ENCODE results near the gene SENP3.
A peak's percentile ranks its signal among the peaks of the same experiment; 100 is the strongest.
"Not testable (repeated sequence)": the region's sequence is repeated elsewhere in the genome, so short reads cannot be mapped to it uniquely, and the experiment has no call there.

The SENP3 gene

DNA sequence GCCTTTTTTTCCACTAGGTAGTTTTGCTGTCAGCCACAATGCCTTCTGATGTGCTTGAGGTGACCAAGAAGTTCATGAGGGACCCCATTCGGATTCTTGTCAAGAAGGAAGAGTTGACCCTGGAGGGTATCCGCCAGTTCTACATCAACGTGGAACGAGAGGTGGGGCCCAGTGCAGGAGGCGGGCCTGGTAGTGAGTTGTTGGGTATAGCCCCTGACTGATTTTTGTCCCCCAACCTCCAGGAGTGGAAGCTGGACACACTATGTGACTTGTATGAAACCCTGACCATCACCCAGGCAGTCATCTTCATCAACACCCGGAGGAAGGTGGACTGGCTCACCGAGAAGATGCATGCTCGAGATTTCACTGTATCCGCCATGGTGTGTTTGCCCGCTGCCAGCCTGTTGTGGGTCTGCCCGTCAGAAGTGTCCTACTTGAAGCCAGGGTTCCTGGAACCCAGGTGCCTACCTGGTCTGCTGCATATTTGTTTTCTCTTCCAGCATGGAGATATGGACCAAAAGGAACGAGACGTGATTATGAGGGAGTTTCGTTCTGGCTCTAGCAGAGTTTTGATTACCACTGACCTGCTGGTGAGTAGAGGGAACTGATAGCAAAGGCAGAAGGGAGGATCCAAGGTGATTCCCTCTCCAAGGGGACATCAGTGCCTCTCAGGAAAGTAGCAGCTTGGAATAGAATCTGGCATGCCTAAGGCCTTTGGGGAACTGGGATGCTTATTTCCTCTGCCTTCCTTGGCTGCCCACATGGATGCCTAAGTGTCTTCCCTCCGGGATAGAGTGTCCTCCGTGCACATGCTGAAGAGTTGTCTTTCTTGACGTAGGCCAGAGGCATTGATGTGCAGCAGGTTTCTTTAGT, 15.8 kb downstream of the SENP3 start:
- no peak for DNase-seq

DNA sequence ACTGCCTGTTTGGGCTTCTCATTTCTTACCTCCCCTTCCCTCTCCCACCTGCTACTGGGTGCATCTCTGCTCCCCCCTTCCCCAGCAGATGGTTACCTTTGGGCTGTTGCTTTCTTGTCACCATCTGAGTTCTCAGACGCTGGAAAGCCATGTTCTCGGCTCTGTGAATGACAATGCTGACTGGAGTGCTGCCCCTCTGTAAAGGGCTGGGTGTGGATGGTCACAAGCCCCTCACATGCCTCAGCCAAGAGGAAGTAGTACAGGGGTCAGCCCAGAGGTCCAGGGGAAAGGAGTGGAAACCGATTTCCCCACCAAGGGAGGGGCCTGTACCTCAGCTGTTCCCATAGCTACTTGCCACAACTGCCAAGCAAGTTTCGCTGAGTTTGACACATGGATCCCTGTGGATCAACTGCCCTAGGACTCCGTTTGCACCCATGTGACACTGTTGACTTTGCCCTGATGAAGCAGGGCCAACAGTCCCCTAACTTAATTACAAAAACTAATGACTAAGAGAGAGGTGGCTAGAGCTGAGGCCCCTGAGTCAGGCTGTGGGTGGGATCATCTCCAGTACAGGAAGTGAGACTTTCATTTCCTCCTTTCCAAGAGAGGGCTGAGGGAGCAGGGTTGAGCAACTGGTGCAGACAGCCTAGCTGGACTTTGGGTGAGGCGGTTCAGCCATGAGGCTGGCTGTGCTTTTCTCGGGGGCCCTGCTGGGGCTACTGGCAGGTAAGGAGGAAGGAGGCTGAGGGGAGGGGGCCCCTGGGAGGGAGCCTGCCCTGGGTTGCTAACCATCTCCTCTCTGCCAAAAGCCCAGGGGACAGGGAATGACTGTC, 17.5 kb downstream of the SENP3 start, which contains the start of gene CD68:
CD68 (plus strand) TSS at position 638 of the 833 bp plus-strand sequence; CDS start at position 678, 40 bp downstream.
- no peak for DNase-seq

DNA sequence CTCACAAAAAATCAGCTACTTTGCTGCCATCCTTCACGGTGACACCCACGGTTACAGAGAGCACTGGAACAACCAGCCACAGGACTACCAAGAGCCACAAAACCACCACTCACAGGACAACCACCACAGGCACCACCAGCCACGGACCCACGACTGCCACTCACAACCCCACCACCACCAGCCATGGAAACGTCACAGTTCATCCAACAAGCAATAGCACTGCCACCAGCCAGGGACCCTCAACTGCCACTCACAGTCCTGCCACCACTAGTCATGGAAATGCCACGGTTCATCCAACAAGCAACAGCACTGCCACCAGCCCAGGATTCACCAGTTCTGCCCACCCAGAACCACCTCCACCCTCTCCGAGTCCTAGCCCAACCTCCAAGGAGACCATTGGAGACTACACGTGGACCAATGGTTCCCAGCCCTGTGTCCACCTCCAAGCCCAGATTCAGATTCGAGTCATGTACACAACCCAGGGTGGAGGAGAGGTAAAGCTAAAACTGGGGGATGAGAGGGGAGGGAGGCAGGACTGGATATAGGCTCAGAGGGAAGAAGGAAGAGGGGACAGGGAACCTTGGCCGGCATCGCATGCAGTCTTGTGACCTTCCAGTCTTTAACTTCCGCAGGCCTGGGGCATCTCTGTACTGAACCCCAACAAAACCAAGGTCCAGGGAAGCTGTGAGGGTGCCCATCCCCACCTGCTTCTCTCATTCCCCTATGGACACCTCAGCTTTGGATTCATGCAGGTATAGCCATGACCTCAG, 18.3 kb downstream of the SENP3 start:
- DNase-seq, result no peak

DNA sequence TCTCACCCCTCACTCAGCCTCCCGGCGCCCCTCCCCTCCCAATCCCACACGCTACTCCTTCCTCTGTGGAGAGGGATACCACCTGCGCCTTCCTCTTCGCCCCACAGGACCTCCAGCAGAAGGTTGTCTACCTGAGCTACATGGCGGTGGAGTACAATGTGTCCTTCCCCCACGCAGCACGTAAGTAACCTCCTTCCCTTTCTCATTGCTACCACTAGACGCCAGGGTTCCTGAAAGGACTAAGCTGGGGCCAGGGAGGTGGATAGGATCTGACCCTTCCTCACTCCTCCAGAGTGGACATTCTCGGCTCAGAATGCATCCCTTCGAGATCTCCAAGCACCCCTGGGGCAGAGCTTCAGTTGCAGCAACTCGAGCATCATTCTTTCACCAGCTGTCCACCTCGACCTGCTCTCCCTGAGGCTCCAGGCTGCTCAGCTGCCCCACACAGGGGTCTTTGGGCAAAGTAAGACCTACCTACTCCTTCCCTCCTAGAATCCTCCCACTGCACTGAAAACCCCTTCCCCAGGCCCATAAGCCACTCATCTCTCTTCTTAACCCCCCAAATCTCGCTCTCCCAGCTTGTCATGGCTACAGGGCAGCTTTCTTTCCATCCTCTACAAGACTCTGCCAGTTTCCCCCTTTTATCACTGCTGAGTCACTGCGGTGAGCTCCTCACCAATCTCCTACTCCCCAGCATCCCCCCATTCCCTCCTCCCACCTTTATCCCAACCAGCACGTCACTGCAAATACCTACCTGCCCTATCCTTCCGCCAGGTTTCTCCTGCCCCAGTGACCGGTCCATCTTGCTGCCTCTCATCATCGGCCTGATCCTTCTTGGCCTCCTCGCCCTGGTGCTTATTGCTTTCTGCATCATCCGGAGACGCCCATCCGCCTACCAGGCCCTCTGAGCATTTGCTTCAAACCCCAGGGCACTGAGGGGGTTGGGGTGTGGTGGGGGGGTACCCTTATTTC, 19.2 kb downstream of the SENP3 start:
- DNase-seq, result no peak

DNA sequence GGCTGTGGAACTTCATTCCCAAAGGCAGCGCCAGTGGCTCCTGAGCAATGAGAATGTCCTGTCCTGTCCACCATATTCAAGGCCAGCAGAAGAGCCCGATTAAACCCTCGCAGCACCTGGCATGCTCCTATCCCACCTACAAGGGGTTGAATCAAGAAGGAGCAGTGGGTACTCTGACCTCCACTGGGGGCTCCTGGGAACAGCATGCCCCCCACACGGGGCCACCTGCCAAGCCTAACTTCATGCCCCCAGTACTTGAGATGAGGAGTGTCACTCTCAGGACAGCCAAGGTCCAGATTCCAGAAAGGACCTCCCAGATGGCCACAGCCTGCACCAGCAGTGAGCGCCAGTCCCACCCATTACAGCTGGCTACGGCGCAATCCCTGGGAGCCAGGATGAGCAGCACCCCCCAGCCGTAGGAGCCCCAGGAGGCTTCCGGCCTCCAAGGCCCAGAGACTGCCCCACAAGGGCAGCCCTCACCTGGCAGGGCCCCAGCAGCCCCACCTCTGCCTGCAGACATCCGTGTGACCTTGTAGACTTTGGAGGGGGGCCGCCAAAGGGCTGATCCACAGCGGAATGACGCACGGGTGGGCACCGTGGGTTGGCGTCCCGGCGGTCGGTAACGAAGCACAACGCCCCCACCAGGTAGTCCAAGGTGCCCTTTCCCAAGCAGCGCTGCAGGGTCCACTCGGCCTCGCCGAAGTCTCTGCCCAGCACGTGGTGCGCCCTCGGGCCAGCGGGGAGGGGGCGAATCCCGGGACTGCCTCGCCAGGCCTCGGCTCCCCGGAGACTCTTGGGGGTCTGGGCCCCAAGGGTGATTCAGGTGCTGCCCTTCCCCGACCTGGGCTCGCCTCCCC, 20.9 kb downstream of the SENP3 start:
- no peak for DNase-seq

DNA sequence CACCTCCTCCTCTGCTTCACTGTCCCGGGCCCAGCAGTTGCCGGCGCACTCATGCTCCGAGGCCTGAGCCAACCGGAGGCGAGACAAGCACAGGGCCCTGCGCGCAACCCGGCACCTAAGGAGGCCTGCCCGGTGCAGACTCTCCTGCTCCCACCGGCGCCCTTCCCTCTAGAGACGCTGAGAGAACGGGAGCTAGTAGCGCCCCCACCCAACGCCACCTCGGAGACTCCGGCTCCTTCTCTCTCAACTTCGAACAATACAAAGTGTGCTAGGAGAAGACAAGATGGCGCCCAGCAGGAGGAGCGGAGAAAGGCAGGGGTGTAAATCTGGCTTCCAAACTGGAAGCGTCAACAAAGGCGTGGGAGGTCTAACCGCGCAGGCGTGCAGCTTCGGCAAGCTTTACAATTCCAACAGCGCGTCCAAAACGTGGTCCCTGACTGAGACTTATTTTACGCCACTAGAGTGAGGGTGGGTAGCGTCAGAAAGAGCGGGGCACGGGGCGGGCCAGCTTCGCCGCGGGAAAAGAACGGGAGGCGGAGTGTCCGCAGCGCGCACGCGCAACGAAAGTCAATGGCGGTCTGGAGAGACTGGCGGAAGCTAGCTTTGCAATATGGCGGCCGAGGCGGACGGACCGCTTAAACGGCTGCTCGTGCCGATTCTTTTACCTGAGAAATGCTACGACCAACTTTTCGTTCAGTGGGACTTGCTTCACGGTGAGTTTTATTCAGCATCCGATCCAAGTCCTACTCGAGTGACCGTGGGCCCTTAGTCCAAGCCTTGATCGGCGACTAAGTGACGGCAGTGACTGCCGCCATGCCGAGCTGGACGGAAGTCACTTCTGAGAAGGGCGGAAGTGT, 21.8 kb downstream of the SENP3 start, which contains the start of gene MPDU1:
MPDU1 (plus strand) TSS at position 600 of the 857 bp plus-strand sequence; CDS start at position 611, 11 bp downstream.
- peak; percentile 85 to 93 (median 86) for DNase-seq

DNA sequence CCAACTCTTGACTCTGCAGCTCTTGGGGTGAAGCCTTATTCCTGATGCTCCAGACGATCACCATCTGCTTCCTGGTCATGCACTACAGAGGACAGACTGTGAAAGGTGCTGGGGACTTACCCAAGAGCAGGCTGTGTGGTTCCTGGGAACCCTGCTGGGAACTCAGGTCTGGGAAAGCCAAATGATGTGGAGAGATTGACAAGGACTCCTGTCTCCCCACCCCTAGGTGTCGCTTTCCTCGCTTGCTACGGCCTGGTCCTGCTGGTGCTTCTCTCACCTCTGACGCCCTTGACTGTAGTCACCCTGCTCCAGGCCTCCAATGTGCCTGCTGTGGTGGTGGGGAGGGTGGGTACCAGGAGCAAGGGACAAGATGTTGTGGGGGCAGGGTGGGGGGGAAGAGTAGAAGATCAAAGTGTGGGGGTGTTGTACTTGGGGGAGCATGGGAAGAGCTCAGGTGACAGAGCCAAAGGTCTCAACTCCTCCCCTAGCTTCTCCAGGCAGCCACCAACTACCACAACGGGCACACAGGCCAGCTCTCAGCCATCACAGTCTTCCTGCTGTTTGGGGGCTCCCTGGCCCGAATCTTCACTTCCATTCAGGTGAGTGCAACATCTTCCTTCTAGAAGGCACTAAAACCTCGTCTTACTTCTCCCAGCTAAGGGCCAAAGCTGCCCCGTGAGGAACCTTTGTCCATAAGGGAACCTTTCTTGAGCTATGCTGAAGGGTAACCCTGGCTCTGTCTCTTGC, 25.1 kb downstream of the SENP3 start:
- no peak for DNase-seq

DNA sequence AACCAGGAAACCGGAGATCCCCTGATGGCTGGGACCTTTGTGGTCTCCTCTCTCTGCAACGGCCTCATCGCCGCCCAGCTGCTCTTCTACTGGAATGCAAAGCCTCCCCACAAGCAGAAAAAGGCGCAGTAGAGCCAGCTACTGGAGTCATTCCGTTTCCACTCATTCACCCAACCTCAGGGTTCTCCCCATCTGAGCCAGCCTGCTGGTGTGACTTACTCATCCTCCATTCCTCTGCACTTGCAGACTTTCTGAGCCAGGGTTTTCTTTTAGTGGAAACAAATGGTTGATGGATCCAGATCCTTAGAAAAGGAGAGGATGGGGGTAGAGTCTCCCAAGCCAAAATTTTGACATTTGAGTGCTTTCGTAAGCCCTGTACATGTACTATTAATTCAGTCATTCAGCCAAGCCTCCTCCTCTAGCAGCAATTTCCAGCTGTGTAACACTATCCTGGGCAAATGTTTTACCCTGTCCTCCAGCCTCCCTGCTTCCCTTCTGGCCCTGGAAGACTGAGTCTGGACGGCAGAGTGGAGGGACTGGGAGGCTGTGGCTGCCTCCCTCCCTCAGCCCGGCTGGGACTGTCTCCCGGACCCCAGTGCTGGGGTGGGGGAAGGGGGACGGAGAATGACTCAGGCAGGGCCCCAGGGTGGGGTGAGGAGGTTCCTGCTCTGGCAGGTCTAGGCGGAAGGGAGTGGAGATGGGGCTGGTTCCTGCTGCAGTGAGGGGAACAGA, 25.9 kb downstream of the SENP3 start:
- no peak for DNase-seq

DNA sequence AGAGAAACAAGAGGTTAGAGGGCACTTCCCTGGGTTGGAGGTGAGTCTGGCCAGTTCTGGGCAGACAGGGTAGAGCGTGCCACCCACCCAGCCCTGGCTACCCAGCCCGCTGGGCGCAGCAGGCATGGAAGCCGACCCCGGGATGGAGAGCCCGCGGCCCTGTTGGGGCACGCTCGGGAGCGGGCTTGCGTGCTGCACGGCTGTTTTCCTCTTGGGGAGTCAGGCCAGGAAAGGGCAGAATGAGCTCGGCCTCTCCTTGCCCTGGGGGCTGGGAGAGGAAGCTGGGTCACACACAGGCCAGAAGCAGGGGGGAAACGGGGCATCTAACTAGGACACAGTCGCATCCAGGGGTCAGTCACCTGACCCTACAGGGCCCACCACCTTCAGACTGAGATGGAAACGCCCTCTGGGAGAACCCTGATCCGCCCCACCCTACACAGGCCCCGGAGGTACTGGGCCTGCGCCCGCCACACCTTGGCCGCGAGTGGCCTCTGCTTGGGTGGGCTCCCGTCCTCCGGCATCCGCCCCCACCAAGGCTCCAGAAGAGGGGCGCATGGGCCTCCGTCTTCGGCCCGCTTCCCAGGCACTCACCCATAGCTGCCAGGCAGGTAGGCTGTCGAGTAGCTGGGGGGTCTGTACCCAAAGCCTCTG, 27.0 kb downstream of the SENP3 start:
- DNase-seq, result no peak

DNA sequence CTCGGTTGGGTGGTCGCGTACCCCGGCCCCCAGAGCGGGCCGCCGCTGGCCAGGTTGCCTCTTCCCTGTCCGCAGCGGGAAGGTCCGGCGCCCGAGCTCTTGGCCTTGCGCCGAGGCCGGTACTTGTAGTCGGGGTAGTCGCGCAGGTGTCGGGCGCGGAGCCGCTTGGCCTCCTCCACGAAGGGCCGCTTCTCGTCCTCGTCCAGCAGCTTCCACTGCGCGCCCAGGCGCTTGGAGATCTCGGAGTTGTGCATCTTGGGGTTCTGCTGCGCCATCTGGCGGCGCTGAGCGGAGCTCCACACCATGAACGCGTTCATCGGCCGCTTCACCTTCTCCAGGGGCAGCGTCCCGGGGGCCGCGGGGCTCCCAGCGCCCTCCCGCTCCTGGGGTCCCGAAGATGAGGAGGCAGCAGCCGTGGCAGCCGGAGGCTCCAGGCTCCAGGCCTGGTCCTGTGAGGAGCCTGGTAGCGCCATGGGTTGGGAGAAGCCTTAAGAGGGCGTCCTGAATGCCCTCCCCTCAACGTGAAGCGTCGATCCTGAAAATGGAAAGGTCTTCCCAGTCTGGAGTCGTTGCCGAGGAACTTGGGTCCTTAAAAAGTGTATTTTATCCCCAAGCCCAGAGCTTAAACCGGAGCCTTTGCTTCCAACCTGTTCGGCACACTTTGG, 27.6 kb downstream of the SENP3 start:
- DNase-seq, result peak; percentile 25 to 62 (median 44)

DNA sequence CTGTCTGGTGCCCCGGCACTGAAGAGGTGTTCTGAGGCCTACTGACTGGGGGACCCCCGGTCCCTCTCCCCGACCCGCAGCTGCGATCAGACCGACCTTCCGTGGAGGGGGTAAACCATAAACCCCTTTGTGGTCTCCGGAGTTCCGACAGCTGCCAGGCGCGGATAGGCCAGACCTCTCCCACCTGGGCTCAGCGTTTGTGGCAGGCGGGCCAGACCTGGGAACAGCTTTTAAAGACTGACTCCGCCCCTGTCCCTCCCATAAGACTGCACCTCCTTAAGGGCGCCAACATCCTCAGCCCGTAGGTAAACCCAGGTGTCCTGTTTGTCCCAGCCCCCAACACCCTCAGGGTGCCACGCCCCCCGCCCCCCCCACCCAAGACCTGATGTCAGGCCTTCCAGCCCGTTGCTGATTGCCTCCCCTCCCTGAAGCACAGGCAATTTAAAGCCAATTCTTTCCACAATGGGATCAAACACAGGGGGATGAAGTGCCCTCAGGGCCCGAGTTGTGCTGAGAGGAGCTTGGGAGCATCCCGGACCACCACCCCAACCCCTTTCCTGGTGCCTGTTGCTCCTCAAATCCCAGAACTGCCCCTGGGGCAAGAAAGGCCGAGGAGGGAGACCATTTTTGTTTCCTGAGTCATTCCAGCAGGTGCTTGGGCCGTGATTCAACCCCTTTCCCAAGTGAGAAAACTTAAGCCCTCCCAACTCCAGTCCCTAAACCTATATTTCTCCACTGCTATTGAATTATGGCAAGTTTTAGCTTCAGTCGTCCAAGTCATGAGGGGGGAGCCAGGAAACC, 28.4 kb downstream of the SENP3 start, which contains the start of gene SOX15:
SOX15 (minus strand) TSS at position 204 of the 801 bp plus-strand sequence. CDS start 418 bp downstream, outside the sequence.
- DNase-seq, result no peak

DNA sequence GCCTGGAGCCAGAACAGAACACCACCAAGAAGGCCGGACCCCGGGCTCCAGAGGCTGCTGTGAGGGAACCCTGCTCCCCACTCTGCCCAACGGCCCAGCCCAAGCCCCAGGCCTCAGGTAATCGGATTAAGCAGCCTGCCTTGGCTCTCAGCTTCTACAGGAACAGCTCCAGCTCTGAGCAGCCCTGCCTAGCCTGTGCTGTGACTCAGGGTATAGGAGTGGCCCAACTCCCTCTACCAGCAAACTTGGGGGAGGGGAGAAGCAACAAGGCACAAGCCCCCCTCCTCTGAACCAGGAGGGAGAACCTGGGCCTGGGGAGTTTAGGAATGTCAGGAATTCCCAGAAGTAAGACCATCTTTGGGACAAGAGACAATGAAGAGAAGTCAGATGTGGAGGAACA, 29.0 kb downstream of the SENP3 start:
- DNase-seq, result no peak

DNA sequence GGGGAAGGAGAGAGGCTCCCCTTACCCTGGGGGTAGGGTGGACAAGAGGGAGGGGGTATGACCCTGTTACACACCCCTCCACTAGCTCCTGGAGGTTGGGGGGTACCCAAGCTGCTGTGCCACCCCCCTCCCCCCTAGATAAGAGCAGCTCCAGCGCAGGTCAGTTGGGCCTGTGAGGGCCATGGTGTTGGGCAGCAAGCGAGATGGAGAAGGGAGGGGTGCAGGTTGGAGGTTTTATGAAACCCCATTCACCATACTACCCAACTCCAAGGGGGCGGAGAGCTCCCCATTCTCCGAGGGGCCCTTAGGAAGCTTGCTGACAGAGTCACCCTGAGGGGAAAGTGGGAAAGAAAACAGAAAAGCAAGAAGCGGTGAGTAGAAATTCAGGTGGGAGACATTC, 29.9 kb downstream of the SENP3 start:
- no peak for DNase-seq

DNA sequence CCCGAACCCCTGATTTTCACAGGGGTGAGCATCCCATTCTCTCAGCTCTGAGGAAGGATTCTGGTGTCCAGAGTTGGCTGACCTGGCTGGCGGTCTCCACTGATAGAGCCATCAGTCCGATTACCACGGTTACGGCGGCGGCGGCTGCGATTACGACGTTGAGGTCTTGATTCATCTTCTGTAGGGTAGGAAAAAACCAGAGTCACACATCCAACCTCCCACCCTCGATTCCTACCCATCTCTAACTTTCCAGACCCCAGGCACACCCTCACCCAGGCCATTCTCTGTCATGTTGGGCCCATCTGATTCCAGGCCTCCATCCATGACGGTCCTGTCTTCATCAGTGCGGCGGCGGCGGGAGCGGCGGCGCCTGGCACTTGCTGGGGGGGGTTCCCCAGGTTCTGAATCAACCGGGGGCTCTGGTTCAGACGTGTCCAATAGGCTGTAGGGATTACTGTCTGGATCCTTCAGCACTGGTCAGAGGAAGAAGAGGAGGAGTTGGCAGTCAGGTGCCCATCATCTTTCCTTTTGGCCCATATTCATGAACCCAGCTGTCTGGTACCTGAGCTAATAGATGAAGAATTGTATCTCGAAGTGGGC, 30.8 kb downstream of the SENP3 start:
- no peak for DNase-seq

DNA sequence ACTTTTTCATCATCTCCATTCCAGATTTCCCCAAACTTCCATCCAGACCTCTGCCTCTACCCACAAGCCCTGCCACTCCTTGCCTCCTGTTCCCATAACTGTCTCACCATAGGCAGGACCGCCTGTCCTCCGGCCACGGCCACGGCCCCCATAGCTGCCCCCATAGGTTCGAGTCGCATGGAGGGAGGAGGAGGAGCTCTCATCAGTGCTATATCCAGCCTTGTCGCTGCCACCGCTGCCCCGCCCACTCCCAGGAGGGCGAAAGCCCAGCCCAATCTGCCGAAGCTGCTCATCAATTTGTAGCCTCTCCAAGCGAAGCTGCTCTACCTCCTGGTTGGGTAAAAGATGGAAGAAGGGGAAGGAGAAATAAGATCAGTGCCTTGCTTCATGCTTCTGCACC, 31.6 kb downstream of the SENP3 start:
- no peak for DNase-seq

DNA sequence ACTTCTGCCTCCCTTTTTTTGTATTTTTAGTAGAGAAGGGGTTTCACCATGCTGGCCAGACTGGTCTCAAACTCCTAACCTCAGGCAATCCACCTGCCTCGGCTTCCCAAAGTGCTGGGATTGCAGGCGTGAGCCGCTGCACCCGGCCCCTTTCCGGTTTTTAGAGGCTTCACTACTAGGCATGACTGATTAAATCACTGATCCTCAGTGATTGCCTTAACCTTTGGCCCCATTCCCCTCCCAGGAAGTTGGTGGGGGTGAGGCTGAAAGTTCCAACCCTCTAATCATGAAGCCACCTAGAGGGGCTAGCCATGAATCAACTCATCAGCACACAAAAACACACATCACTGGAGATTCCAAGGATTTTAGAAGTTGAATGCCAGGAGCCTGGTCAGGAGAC, 35.8 kb downstream of the SENP3 start:
- DNase-seq, result not testable (repeated sequence)
